HG03045 (cell line): ENCODE measurements around the gene BLTP3A.

Source experiments
- ATAC-seq: cut with Tn5 transposase; IDR thresholded peaks from one replicate; pipeline ENCODE4 v1.9.1; 2021; ENCODE audit warnings: mild to moderate bottlenecking, moderate library complexity; ENCODE audit not compliant: unreplicated experiment

Gene BLTP3A

GRCh38 chr6:34829137-34829536 is 37.3 kb downstream of the BLTP3A start:
- ATAC-seq, result no peak

GRCh38 chr6:34832942-34833341 is 41.1 kb downstream of the BLTP3A start:
- no peak for ATAC-seq

- no peak for ATAC-seq
Observed at GRCh38 chr6:34834789-34835518, 43.1 kb downstream of the BLTP3A start.

- no peak for ATAC-seq
Observed at GRCh38 chr6:34836008-34836407, 44.1 kb downstream of the BLTP3A start.

GRCh38 chr6:34836451-34836850 is 44.6 kb downstream of the BLTP3A start:
- no peak for ATAC-seq

GRCh38 chr6:34837528-34837927 is 45.6 kb downstream of the BLTP3A start:
- no peak for ATAC-seq

- ATAC-seq, result no peak
Observed at GRCh38 chr6:34839666-34840352, 47.9 kb downstream of the BLTP3A start.
